HG03571 (cell line): ENCODE measurements around the gene FAM171A2.
A peak's percentile ranks its signal among the peaks of the same experiment; 100 is the strongest.
"Not testable (repeated sequence)": the region's sequence is repeated elsewhere in the genome, so short reads cannot be mapped to it uniquely, and the experiment has no call there.

Source experiments
- ATAC-seq: cut with Tn5 transposase; IDR thresholded peaks from one replicate; pipeline ENCODE4 v1.9.1; 2021; ENCODE audit not compliant: unreplicated experiment

Gene FAM171A2

DNA sequence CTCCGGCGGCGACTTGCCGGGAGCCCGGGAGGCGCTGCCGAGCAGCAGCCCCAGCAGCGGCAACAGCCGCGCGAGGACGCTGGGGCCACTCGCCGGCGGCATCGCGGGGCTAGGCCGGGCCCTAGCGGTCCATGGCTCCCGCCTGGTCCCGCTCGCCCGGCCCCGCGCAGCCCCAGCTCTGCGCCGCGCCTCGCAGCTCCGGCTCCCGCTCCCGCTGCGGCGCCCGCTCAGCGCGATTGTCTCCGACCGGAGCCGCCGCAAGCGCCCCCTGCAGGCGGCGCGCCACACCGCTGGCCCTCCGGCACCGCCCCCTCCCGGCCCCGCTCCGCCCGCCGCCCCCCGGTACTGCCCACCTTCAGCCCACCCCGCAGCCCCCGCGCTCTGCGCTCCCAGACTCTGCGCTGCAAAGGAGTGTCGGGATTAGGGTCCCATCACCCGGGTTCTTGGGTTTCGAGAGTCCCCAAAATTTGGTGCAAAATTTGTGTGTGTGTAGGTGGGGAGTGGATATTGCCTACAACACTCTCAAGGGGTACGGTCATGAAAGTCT, at the start of gene FAM171A2:
Gene FAM171A2, minus strand, starts transcription at position 241 of the 547 bp plus-strand sequence. Its CDS starts 139 bp downstream, at position 102.
- ATAC-seq = peak; percentile 44

DNA sequence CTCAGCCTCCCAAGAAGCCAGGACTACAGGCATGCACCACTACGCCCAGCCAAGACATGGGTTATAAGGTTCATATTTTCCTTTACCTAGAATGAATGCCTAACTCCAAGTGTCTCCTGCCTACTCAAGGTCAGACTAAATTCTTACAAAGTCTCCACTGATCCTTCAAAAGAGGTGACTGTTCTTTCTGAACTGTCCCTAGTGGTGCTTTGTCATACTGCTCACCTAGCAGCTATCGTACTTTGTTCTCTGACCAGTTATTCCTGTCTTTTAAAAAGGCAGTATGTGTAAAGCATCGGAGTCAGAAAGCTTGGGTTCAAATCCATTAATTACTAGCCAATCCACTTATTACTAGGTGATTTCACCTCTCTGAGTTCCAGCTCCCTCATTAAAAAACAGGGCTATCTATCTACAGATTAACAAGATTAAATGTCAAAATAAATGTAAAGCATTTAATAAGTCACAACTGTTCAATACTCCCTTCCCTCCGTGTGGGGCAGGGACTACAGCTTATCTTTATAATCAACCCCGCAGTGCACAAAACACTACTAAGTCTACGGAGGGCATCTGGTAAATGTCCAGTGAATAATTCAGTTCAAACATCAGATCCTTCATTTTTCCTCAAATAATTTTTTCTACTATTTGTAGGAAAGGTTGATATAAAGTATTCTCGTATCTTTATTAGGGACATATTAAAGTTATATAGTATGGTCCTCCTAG, 45.8 kb upstream of the FAM171A2 start:
- no peak for ATAC-seq

GRCh38 chr17:44408786-44409185, 45.1 kb upstream of the FAM171A2 start:
- no peak for ATAC-seq

DNA sequence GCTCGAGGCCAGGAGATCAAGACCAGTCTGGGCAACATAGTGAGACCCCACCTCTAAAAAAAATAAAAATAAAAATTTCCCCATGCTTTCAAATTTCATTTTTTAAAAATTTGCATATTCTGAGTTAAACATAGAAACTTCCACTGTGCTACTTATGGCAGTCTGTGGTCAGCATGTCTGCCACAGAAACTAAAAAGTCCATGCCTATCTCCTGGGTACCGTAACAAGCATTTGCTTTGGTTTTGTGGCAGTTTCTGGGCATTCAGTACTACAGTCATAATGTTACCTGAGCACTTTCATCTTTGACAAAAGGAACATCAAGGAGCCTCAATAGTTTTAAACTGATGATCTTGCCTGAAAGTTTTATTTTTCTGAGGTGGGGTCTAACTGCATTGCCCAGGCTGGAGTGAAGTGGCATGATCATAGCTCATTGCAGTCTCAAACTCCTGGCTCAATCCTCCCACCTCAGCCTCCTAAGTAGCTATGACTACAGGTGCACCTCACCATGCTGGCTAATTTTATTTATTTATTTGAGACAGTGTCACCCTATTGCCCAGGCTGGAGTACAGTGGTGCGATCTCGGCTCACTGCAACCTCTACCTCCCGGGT, 39.0 kb upstream of the FAM171A2 start:
- no peak for ATAC-seq

DNA sequence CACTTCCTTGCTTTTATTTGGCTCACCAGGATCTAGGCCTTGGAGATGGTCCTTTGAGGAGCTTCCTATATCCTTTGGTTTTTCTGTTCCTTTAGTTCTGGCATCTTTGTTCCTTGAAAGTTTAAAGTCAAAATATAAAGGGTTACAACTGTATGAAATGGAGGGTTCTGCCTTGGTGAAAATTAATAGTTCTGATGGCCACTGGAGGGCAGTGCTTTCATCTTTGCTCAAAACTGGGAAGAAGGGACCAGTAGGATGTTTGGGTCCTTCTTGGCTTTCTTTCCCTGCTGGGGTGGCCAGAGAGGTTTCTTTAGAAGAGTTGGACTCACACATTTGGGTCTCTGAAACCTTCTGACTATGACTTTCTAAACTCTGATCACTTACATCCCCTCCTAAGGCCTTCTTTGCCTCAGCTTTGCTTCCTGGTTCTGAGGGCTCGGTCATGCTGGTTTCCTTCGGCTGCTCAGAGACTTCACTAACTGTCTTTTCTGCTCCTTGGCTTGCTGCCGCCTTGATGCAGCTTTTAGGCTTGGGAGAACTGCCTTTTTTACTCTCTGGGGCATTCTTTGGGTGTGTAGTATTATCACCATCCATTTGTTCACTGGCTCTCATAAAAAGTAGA, 36.7 kb upstream of the FAM171A2 start:
- ATAC-seq = no peak

GRCh38 chr17:44398692-44399691, 35.3 kb upstream of the FAM171A2 start:
- ATAC-seq = no peak

- no peak for ATAC-seq
Observed at GRCh38 chr17:44397479-44398440, 34.1 kb upstream of the FAM171A2 start.

DNA sequence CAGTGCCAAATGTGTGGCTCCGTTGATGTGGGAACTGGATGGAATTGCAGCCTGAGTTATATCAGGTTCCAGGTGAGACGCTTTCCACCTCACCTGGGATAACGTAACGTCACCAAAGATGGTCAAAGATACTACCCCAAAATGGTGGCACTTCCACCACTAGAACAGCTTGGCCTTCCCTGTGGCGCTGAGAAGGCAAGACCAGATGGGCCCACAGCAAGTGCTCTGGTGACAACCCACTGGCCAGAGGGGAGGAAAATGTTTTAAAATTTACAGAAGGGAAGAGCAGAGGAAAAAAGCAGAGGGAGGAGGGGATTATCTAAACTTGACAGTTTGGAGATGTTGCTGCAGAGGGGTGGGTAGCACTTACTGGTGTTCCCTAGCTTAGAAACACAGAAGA, 33.3 kb upstream of the FAM171A2 start:
- ATAC-seq = no peak

DNA sequence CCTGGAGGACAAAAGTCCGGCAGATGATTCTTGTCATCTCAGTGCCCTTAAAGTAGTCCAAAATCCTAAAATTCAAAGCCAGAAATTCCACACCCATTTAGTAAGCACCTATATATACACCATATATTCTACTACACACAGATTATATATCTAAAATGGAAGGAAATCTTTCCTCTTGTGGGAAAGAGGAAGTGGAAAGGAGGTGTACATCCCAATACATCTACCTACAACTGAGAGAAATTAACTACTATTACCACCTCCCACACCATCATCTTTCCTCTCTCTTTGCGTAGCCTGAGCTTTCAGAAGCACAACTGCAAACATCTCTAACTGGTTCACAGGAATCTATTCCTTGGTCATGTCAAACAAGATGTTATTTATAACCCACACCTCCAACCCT, 31.2 kb upstream of the FAM171A2 start:
- ATAC-seq = no peak

- not testable (repeated sequence) for ATAC-seq
Observed at GRCh38 chr17:44394112-44394511, 30.5 kb upstream of the FAM171A2 start.

GRCh38 chr17:44390250-44390870, 26.7 kb upstream of the FAM171A2 start:
- no peak for ATAC-seq

- no peak for ATAC-seq
Observed at GRCh38 chr17:44389723-44390202, 26.1 kb upstream of the FAM171A2 start.

- ATAC-seq = no peak
Observed at GRCh38 chr17:44389281-44389680, 25.6 kb upstream of the FAM171A2 start, which contains the start of gene ITGA2B. Gene ITGA2B (minus strand): TSS chr17:44389649. CDS start chr17:44389473, 176 bp downstream.

DNA sequence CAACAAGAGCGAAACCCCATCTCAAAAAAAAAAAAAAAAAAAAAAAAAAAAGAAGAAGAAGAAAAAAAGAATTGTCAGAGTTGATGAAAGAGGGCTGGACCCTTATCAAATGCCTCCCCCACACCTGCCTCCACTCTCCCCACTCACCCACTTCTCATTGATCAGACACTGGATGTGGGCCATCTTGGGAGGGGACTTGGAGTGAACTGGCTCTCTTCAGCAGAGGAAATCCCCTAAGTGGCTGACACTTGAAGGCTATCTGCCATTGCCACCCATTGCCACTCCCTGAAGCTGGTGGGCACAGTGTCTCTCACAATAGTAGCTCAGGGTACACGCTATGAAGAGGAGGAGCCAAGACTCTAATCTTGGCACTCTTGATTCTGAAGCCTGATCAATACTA, 24.2 kb upstream of the FAM171A2 start:
- no peak for ATAC-seq

- no peak for ATAC-seq
Observed at GRCh38 chr17:44386182-44386525, 22.5 kb upstream of the FAM171A2 start.

DNA sequence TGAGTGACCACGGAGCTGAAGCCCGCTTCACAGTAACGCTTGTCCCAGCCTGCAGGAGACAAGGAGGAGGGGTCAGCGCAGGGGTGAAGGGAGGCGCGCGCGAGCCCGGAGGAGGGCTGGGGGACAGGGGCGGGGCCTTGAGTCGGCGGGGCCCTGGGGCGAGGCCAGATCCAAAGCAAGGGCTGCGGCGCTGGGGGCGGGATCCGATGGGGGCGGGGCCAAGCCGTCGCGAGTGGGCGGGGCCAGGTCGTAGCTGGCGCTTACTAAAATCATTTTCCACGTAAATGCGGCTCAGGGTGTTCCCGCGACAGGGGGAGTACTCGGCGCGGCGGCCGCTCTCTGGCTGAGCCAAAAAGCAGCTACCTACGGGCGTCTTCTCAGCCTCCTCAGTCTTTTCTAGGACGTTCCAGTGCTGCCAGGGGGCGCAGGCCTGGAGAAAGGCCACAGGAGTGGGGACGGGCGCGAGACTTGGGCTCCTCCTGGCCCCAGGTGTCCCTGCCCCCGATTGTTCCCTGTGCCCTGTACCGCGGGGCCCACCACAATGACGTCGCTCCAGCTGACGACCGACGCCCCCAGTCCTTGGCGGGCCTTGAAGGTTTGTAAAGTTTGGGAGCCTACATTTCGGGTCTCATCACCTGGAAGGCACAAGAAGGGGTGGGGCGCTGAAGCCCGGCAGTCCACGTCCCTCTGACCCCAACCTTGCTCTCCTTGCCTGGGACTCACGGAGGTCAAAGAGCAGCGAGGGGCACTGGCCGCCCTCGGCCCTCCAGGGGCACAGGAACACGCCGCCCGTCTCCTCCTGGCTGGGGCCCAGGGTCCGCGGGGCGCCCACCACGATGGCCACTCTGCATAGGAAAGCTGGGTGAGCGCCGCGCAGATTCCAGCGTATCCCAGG, 21.9 kb upstream of the FAM171A2 start:
- no peak for ATAC-seq

- ATAC-seq = no peak
Observed at GRCh38 chr17:44384823-44385286, 21.2 kb upstream of the FAM171A2 start.

- ATAC-seq = no peak
Observed at GRCh38 chr17:44384281-44384822, 20.7 kb upstream of the FAM171A2 start.
